ENCODE data around the gene F2RL3.
"Not testable (repeated sequence)": the region's sequence is repeated elsewhere in the genome, so short reads cannot be mapped to it uniquely, and the experiment has no call there.

The F2RL3 gene

GRCh38 chr19:16921766-16922591, 33.2 kb downstream of the F2RL3 start:
- DNase-seq: no peak

GRCh38 chr19:16922592-16922934, 33.8 kb downstream of the F2RL3 start:
- no peak for DNase-seq

GRCh38 chr19:16922949-16923348, 34.1 kb downstream of the F2RL3 start:
- DNase-seq: no peak

GRCh38 chr19:16927883-16928282, 39.1 kb downstream of the F2RL3 start:
- no peak for DNase-seq

- no peak for DNase-seq
These were observed 39.6 kb downstream of the F2RL3 start for GRCh38 chr19:16928351-16928750.

- no peak for DNase-seq
These were observed 40.1 kb downstream of the F2RL3 start for GRCh38 chr19:16928916-16929315.

GRCh38 chr19:16930753-16931152, 42.0 kb downstream of the F2RL3 start:
- no peak for DNase-seq

- no peak for DNase-seq
These were observed 42.5 kb downstream of the F2RL3 start for GRCh38 chr19:16931306-16931705.

GRCh38 chr19:16934489-16934888, 45.7 kb downstream of the F2RL3 start:
- DNase-seq: no peak

GRCh38 chr19:16936901-16937300, 48.1 kb downstream of the F2RL3 start:
- no peak for DNase-seq

- DNase-seq: not testable (repeated sequence)
These were observed 49.0 kb downstream of the F2RL3 start for GRCh38 chr19:16937796-16938195.

- no peak for DNase-seq
These were observed 49.4 kb downstream of the F2RL3 start for GRCh38 chr19:16938211-16938610.

- DNase-seq: not testable (repeated sequence)
These were observed 51.3 kb downstream of the F2RL3 start for GRCh38 chr19:16940063-16940462.

- no peak for DNase-seq
These were observed 51.8 kb downstream of the F2RL3 start for GRCh38 chr19:16940626-16941025.
